Measurements from ENCODE around the gene FKBP6.
A peak's percentile ranks its signal among the peaks of the same experiment; 100 is the strongest.
"Not testable (repeated sequence)": the region's sequence is repeated elsewhere in the genome, so short reads cannot be mapped to it uniquely, and the experiment has no call there.

FKBP6 gene

GRCh38 chr7:73327922-73328321, at the start of gene FKBP6, which contains the start of gene TRIM50:
FKBP6 (plus strand) TSS chr7:73328161; CDS start chr7:73328429, 268 bp downstream.
TRIM50 (minus strand) TSS chr7:73328082; CDS start chr7:73324787, 3,295 bp downstream.
- DNase-seq: not testable (repeated sequence)

DNA sequence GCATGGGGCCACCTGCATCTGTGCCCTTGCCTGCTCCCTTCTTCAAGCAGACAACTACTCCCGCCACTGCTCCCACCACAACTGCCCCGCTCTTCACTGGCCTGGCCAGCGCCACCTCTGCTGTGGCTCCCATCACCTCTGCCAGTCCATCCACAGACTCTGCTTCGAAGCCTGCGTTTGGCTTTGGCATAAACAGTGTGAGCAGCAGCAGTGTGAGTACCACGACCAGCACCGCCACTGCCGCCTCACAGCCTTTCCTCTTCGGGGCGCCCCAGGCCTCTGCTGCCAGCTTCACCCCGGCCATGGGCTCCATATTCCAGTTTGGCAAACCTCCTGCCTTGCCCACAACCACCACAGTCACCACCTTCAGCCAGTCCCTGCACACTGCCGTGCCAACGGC, 30.7 kb upstream of the FKBP6 start:
- DNase-seq: not testable (repeated sequence)

- not testable (repeated sequence) for DNase-seq
Measured at GRCh38 chr7:73297706-73298105, 30.3 kb upstream of the FKBP6 start.

- DNase-seq: not testable (repeated sequence)
Measured at GRCh38 chr7:73299812-73300211, 28.1 kb upstream of the FKBP6 start.

DNA sequence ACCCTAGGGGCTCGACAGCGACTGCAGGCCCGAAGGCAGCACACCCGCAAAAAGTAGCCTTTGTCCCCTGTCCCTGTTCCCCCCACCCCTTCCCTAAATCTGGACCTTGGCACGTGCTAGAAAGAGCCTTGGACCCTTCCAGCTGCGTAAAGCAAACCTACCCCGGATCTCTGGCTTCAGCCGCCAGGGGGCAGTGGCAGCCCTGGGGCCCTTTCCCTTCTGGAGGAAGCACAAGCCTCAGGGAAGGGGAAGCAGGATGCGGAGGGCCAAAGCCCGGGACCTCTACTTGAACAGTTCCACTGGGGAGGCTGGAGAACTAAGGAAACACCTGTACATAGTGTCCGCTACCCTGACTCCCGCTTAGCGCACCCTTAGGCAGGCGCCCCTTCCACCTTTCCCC, 26.9 kb upstream of the FKBP6 start:
- DNase-seq: not testable (repeated sequence)

DNA sequence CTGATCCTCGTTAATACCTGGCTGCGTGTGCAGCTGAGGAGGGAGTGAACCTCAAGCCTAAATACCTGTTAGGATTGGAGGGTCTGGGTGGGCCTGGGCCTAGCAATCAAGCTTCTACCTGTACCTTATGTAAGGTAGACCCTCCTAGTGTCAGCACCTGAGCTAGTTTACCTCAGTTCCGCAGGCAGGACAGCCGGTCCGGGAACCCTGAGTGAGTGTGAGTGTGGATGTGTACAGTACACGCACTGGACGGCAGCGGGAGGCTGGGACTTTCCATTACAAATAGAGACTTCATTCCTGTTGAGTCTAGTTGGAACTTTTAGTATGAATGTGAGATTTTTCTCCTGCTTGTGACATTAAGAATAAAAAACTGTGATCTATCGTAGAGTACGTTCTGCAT, 25.1 kb upstream of the FKBP6 start:
- DNase-seq: not testable (repeated sequence)

- DNase-seq: no peak
Measured at GRCh38 chr7:73303546-73303945, 24.4 kb upstream of the FKBP6 start.

DNA sequence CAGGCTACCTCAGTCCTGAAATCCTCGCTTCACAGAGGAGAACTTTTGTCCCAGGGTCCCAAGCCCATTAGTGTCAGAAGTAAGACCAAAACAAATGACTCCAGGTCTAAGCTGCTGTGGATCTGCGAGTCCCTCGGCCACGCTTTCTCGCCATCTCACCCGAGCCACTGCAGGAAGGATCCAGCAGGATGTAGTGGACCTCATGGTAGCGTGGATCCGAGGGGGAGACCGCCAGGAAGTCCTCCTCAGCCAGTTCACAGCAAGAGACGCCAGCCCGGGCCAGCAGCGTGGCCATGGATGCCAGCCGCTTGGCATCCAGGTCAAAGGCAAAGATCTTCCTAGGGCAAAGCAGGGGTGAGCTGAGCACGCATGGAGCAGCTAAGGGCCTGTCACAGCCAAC, 23.9 kb upstream of the FKBP6 start:
- DNase-seq: no peak

DNA sequence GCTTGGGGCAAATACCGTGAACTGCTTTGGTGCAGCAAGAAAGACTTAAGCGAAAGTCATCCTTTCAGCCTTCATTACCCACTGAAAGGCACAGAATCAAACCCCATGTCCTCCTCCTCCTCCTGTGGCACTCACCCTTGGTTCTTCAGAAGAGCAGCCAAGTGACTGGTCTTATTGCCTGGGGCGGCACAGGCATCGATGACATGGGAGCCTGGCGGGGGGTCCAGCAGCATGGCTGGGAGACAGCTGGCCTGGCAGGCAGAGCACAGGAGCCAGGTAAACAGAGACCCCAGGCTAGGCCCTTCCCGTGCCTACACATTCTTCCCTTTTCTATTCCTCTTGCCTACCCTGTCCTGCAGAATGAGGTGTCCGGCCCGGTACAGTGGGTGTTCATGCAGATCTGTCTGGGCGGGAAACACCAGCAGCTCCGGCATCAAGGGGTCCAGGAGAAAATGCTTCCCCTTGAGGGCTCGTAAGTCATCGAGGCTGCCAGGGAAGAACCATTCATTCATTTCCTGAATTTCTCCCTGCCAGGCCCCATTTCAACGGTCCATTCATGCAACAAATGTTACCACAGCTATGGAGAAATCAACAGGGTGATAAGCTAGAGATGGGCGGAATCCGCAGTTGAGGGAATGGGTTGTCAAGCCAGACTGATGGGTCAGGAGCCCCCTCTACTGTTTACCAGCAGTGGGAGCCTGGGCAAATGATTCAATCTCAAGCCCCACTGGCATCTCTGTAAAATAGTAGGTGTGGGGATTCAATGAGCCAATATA, 23.2 kb upstream of the FKBP6 start:
- not testable (repeated sequence) for DNase-seq

DNA sequence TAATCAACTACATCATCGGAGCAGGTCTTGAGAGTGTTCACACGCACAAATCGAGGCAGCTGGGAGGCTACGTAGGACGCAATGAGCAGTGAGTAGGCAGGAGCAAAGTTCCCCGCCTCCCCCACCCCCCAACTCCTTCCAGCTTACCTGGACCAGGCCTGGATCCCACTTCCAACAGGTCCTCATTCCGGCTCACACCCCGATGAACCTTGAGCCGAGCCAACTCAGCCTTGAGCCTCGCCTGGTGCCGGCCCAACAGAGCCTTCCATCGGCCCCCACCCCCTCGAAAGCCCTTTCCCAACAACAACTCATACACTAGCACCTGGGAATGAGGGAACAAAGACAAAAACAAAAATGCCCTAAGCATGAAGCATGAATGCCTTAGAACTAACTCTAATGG, 20.5 kb upstream of the FKBP6 start:
- no peak for DNase-seq

- DNase-seq: no peak
Measured at GRCh38 chr7:73308074-73308664, 19.8 kb upstream of the FKBP6 start.

- peak; percentile 80 to 87 for DNase-seq
Measured at GRCh38 chr7:73308665-73309214, 19.2 kb upstream of the FKBP6 start, which contains the start of gene NSUN5. NSUN5 (minus strand) TSS chr7:73308826; CDS start chr7:73308790, 36 bp downstream.

DNA sequence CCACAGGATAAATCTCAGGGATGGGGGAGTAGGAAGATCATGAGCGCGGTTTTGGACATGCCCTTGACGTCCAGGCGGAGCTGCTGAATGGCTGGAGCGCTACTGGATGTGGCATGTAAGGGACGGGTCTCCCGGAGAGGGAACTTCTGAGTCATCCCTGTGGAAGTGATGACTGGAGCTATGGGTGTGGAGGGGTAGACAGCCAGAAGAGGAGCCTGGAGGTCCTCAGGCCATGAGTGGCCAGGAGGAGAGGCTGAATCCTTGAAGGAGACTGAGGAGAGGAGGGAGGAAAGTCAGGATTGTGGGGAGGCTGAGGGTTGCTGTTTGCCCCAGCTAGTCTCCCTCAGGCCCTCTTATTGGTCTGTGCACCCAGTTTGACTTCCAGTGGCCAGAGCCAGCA, 16.5 kb upstream of the FKBP6 start:
- not testable (repeated sequence) for DNase-seq

DNA sequence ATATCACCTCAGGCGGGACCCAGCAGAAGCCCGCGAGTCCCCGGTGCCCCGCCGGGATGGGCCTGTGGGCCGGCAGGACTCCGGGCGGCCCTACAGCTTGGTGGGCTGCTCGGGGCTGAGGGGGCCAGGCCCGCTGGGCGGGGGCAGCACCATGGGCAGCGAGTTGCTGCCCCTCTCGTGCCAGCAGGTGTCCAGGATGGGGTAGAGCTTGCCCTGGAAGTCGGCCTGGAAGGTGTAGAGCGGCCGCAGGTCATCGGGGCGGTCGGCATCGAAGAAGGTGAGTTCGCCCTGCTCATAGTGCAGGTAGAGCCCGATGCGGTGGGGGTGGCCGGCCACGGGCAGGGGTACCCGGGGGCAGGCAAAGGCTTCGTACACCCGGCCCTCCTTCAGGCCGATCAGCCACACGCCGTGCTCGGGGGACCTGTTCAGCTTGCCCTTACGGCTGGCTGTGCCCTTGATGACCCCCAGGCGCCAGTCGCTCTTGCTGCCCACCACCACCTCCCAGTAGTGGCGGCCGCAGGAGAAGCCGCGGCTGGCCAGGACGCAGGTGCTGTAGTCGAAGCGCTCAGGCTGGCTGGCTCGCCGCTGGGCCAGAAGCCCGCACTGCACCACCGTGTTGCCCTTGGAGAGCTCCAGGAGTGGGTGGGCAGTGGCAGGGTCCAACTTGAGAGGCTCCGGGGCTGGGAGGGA, 15.0 kb upstream of the FKBP6 start:
- no peak for DNase-seq

DNA sequence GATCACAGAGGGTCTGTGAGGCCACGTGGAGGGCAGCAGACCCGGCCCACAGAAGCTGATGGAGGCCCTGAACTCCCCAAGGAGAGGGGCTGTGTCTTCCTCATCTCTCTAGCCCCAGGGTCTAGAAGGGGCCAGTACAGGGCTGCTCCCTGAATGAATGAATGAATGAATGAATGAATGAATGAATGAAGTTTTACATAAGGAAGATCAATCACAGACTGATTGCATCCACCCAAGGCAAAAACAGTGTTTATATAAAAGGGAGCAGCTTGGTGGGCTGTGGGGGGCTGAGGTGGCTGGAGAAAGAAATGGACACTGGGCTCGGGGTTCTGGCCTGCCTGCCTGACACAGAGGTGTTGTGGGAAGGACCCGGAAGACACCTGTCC, 14.4 kb upstream of the FKBP6 start:
- DNase-seq: no peak

DNA sequence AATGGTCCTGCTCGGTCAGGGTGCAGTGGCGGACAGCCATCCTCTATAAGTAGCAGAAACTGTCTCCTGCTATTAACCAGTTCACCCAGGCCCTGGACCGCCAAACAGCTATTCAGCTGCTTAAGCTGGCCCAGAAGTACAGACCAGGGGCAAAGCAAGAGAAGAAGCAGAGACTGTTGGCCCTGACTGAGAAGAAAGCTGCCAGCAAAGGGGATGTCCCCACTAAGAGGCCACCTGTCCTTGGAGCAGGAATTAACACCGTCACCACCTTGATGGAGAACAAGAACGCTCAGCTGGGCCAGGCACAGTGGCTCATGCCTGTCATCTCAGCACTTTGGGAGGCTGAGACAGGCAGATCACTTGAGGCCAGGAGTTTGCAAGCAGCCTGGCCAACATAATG, 13.7 kb upstream of the FKBP6 start:
- no peak for DNase-seq

DNA sequence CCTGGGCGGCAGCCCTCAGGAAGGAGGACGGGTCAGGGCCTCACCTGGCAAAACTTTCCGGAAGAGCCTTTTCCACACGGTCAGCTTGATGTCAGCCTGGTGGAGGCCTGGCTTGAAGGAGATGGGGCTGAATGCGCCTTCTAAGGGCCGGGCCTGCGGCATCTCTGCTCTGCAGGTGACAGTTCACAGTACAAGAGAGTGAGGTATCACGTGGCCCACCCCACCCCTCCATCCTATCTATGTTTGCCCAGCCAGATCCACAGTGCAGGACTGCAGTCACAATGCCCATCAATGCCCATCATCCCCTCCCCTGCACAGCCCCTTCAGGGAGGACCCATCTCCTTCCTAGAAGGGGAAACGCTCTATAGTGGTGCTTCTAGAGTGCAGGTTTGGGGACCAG, 11.4 kb upstream of the FKBP6 start:
- DNase-seq: no peak

DNA sequence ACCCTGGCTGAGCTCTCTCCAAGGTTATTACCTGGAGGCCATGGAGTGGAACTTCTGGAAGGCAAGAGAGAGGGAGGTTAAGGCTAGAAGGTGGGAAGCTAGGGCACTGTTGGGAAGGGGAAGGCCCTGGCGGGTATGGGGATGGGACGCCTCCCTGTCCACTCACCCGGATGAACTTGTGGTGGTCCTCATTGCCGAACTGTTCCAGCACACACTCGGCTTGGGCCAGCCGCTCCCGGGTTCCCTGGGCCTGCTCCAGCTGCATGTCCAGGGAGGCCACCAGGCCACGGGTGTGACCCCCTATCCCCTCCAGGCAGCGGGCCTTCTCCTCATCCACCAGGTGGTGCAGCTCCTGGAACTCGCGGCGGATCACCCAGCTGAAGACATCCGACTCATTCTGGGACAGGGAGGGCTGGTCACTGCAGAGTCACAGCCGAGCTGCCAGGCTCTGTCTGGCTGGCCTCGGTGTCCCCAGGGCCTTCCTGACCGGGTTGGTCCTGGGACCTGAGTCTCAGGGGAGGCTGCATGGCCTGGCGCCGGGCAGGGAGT, 9.2 kb upstream of the FKBP6 start:
- not testable (repeated sequence) for DNase-seq

DNA sequence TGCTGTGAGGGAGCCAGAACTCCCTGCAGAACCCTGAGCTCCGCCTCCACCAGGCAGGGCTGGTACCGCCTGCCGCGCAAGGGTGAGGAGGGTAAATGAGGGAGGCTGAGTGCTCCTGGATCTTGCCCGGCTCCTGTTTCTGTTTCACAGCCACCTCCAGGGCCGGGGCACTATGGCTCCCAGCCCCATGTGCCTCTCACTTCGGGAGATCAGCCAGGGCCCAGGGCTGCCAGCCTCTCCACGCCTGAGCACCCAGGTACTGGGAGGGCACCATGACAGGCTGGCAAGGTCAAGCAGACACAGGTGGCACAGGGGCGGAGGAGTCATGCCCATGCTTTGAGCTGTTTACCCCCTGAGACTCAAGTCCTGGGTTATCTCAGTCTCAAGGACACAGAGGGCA, 8.4 kb upstream of the FKBP6 start:
- not testable (repeated sequence) for DNase-seq

GRCh38 chr7:73320009-73320408, 8.0 kb upstream of the FKBP6 start:
- DNase-seq: not testable (repeated sequence)

DNA sequence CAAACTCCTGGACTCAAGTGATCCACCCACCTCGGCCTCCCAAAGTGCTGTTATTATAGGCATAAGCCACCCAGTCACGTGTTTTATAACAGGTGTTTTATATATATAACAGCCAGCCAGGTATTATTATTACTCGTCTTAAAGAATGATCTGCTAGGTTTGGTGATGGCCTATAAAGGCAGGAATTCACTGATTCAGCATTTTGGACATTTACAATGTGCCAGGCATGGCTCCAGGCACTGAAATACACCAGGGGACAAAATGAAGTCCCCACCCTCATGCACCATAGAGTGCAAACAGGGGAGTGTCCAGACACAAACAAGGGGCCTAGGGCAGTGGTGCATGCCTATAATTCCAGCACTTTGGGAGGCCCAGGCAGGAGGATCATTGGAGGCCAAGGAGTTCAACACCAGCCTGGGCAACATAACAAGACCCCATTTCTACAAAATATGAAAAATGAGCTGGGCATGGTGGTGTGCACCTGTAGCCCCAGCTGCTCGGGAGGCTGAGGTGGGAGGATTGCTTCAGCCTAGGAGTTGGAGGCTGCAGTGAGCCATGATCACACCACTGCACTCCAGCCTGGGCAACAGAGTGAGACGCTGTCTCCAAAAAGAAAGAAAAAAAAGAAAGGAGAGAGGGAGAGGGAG, 4.4 kb upstream of the FKBP6 start:
- not testable (repeated sequence) for DNase-seq

GRCh38 chr7:73324081-73324845, 3.7 kb upstream of the FKBP6 start:
- not testable (repeated sequence) for DNase-seq
